ENCODE data around the gene SUMO4. TPM values are rescaled to one million over a fixed set of nuclear protein-coding genes. Genes with fewer than 3 reads are reported as not detected.

The SUMO4 gene
- total and polyA plus RNA-seq, 3 donors from 2014 or later = 4.6 to 6.3 TPM; not detected in 1

GRCh38 chr6:149425224-149425623 is 25.2 kb downstream of the SUMO4 start:
- TF ChIP-seq, protein P1, sequence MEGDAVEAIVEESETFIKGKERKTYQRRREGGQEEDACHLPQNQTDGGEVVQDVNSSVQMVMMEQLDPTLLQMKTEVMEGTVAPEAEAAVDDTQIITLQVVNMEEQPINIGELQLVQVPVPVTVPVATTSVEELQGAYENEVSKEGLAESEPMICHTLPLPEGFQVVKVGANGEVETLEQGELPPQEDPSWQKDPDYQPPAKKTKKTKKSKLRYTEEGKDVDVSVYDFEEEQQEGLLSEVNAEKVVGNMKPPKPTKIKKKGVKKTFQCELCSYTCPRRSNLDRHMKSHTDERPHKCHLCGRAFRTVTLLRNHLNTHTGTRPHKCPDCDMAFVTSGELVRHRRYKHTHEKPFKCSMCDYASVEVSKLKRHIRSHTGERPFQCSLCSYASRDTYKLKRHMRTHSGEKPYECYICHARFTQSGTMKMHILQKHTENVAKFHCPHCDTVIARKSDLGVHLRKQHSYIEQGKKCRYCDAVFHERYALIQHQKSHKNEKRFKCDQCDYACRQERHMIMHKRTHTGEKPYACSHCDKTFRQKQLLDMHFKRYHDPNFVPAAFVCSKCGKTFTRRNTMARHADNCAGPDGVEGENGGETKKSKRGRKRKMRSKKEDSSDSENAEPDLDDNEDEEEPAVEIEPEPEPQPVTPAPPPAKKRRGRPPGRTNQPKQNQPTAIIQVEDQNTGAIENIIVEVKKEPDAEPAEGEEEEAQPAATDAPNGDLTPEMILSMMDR (IDR thresholded peaks at IDR 0.05) = no peak
- no peak for TF ChIP-seq POLR2A (IDR thresholded peaks at IDR 0.05)
- Histone ChIP-seq H3K27ac (no peak overlapping the region), H3K36me3 (ENCODE audit: low read depth, missing control alignments) (no peaks in the 10 kb centered on the region), H3K4me3 (no peak overlapping the region), H3K9me3 (no peaks in the 10 kb centered on the region), H3K27me3 (no peaks in the 10 kb centered on the region), H3K4me1 (no peaks in the 10 kb centered on the region)
- intact Hi-C loops (cut with DNase I; ENCODE audit: low total_unique reads) = loop anchor here (5.0 to 10.0 kb wide), 2 partner anchors 98 to 340 kb away; no protein-coding TSS in a partner anchor
- no peak for DNase-seq
- WGBS, 2 donors = 83 to 89% methylated on average over 8 of the region's 8 CpGs

- Histone ChIP-seq H3K27ac (no peak overlapping the region), H3K4me1 (no peaks in the 10 kb centered on the region), H3K36me3 (ENCODE audit: low read depth, missing control alignments) (no peaks in the 10 kb centered on the region), H3K27me3 (no peaks in the 10 kb centered on the region), H3K9me3 (no peaks in the 10 kb centered on the region), H3K4me3 (no peak overlapping the region)
- no peak for DNase-seq
- TF ChIP-seq, protein P1 (IDR thresholded peaks at IDR 0.05) = no peak
- no peak for TF ChIP-seq POLR2A (IDR thresholded peaks at IDR 0.05)
- intact Hi-C loops (cut with DNase I; ENCODE audit: low total_unique reads) = loop anchor here (5.0 to 10.0 kb wide), 2 partner anchors 98 to 341 kb away; no protein-coding TSS in a partner anchor
- WGBS, 2 donors = 93 to 98% methylated on average over 5 of the region's 5 CpGs
These were observed 25.7 kb downstream of the SUMO4 start for GRCh38 chr6:149425754-149426153.

GRCh38 chr6:149428606-149429005 is 28.5 kb downstream of the SUMO4 start:
- H3K36me3 ChIP-seq (ENCODE audit: low read depth, missing control alignments) = no peaks in the 10 kb centered on the region
- TF ChIP-seq, protein P1 (IDR thresholded peaks at IDR 0.05) = no peak
- H3K4me3 ChIP-seq = no peak overlapping the region
- H3K27me3 ChIP-seq = no peaks in the 10 kb centered on the region
- no peak for DNase-seq
- intact Hi-C loops (cut with DNase I; ENCODE audit: low total_unique reads) = loop anchor here (5.0 to 10.0 kb wide), 2 partner anchors 101 to 344 kb away; no protein-coding TSS in a partner anchor
- 96 to 97% methylated on average over 4 of the region's 4 CpGs for WGBS, 2 donors
- H3K9me3 ChIP-seq = no peaks in the 10 kb centered on the region
- no peak overlapping the region for H3K27ac ChIP-seq
- no peaks in the 10 kb centered on the region for H3K4me1 ChIP-seq

DNA sequence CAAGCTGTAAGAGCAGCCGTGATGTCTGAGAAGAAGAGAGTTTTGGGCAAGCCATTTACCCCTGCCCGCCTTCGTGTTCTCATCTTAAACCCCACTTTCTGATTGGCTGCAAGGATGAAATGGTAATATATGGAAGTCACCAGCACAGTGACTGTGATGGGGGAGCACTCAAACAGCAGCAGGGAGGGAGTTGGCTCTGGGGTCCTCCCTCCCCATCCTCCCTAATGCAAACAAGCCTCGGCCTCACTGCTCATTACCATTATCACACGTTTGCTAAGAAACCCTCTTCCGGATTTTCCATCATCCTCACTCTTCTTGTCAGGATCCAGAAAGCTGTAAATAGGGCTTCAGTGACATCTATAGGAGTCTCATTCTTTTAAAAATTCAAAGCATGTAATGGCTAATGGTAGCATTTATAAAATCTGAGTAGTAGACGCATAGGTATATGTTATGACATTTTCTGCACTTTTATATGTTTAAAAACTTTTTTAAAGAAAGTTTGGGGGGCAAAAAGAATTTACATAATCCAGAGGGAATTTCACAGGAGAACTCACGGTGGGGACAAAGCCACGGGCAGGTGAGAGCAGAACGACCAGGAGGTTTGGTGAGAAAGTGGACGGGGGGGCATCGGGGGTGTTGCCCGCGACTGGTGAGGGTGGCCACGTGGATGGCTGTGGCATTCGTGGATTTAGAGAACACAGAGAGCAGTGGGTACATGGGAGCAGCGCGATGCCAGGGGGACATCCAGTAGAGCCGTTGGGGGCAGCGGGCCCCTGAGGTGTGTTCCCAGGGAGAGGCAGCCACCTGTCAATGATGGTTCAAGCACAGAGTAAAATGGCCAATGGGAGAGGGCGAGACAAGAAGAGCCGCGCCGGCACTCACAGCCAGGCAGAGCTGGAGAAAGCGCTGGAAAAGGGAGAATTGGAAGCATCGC is 29.6 kb downstream of the SUMO4 start:
- TF ChIP-seq, protein P1 (IDR thresholded peaks at IDR 0.05) = no peak
- TF ChIP-seq POLR2A (IDR thresholded peaks at IDR 0.05) = no peak
- Histone ChIP-seq H3K9me3 (no peaks in the 10 kb centered on the region), H3K27ac (no peak overlapping the region), H3K4me3 (no peak overlapping the region), H3K4me1 (no peaks in the 10 kb centered on the region), H3K27me3 (no peaks in the 10 kb centered on the region), H3K36me3 (ENCODE audit: low read depth, missing control alignments) (no peaks in the 10 kb centered on the region)
- no peak for DNase-seq
- WGBS, 2 donors = 64 to 71% methylated on average over 26 of the region's 26 CpGs
- intact Hi-C loops (cut with DNase I; ENCODE audit: low total_unique reads) = loop anchor here (5.0 to 10.0 kb wide), 2 partner anchors 102 to 345 kb away; no protein-coding TSS in a partner anchor

All from testis (tissue), 3 donors.